ENCODE measurements around the gene OSBPL5.

- no peak for TF ChIP-seq CTCF (IDR thresholded peaks at IDR 0.05)
- TF ChIP-seq POLR2A (IDR thresholded peaks at IDR 0.05), result no peak
Observed at GRCh38 chr11:3081386-3081751, 83.7 kb downstream of the OSBPL5 start.

All from uterus (tissue), 2 donors.